T-helper 1 cell treated with Interleukin-12 subunit alpha and Interleukin-12 subunit beta and Interleukin-4 antibody, amounts not matched to agents 30 μg/mL and 1 μg/mL, for 36 hours (primary cell): Measurements from ENCODE around the gene FITM1.
"Not testable (repeated sequence)": the region's sequence is repeated elsewhere in the genome, so short reads cannot be mapped to it uniquely, and the experiment has no call there.

ENCODE experiments used
- H3K27ac Mint-ChIP-seq: one replicate; pipeline ENCODE4 v1.8.0; 2021; ENCODE audit warnings: mild to moderate bottlenecking, mixed read lengths
- H3K27me3 Mint-ChIP-seq: one replicate; pipeline ENCODE4 v1.8.0; 2021; ENCODE audit warnings: low read depth, mixed read lengths
- H3K36me3 Mint-ChIP-seq: one replicate; pipeline ENCODE4 v1.8.0; 2021; ENCODE audit warnings: low read depth, mixed read lengths
- H3K4me1 Mint-ChIP-seq: one replicate; pipeline ENCODE4 v1.8.0; 2021; ENCODE audit warnings: low read depth, mixed read lengths
- H3K4me3 Mint-ChIP-seq: one replicate; pipeline ENCODE4 v1.8.0; 2021; ENCODE audit warnings: mild to moderate bottlenecking, moderate library complexity, mixed read lengths
- H3K9me3 Mint-ChIP-seq: one replicate; pipeline ENCODE4 v1.8.0; 2021; ENCODE audit warnings: mixed read lengths

FITM1 gene

GRCh38 chr14:24105609-24106239, 24.7 kb upstream of the FITM1 start:
- H3K27ac Mint-ChIP-seq: peak overlapping the region; percentile 55
- H3K4me3 Mint-ChIP-seq, H3K9me3 Mint-ChIP-seq, H3K27me3 Mint-ChIP-seq: not testable (repeated sequence)
- H3K36me3 Mint-ChIP-seq: peaks cover 31% of the 10 kb centered on the region
- H3K4me1 Mint-ChIP-seq: peaks cover 23% of the 10 kb centered on the region

GRCh38 chr14:24106672-24107271, 23.7 kb upstream of the FITM1 start:
- H3K27me3 Mint-ChIP-seq: no peaks in the 10 kb centered on the region
- peaks cover 3% of the 10 kb centered on the region for H3K9me3 Mint-ChIP-seq
- no peak overlapping the region for H3K27ac Mint-ChIP-seq
- H3K36me3 Mint-ChIP-seq: peaks cover 31% of the 10 kb centered on the region
- H3K4me3 Mint-ChIP-seq: no peak overlapping the region
- H3K4me1 Mint-ChIP-seq: peaks cover 27% of the 10 kb centered on the region

- Mint-ChIP-seq H3K27me3 (no peaks in the 10 kb centered on the region), H3K36me3 (peaks cover 19% of the 10 kb centered on the region), H3K4me3 (peak overlapping the region; percentile 25), H3K4me1 (peaks cover 29% of the 10 kb centered on the region), H3K9me3 (peaks cover 3% of the 10 kb centered on the region), H3K27ac (peak overlapping the region; percentile 96)
These were observed 22.1 kb upstream of the FITM1 start for GRCh38 chr14:24108336-24108874.

- no peaks in the 10 kb centered on the region for H3K27me3 Mint-ChIP-seq
These were observed 20.4 kb upstream of the FITM1 start for GRCh38 chr14:24110060-24110459.

GRCh38 chr14:24110523-24110922, 19.9 kb upstream of the FITM1 start:
- no peak overlapping the region for H3K4me3 Mint-ChIP-seq
- peaks cover 10% of the 10 kb centered on the region for H3K36me3 Mint-ChIP-seq
- H3K27ac Mint-ChIP-seq: no peak overlapping the region
- no peaks in the 10 kb centered on the region for H3K27me3 Mint-ChIP-seq
- peaks cover 29% of the 10 kb centered on the region for H3K4me1 Mint-ChIP-seq
- H3K9me3 Mint-ChIP-seq: no peaks in the 10 kb centered on the region

More at GRCh38 chr14:24110060-24110459, 20.4 kb upstream of the FITM1 start:
- H3K4me3 Mint-ChIP-seq: no peak overlapping the region
- no peaks in the 10 kb centered on the region for H3K9me3 Mint-ChIP-seq
- peaks cover 8% of the 10 kb centered on the region for H3K36me3 Mint-ChIP-seq
- H3K4me1 Mint-ChIP-seq: peaks cover 29% of the 10 kb centered on the region
- no peak overlapping the region for H3K27ac Mint-ChIP-seq

- no peaks in the 10 kb centered on the region for H3K9me3 Mint-ChIP-seq
- peak overlapping the region; percentile 98 for H3K4me3 Mint-ChIP-seq
- H3K4me1 Mint-ChIP-seq: peaks cover 35% of the 10 kb centered on the region
- H3K27me3 Mint-ChIP-seq: no peaks in the 10 kb centered on the region
- peak overlapping the region; percentile 100 for H3K27ac Mint-ChIP-seq
- H3K36me3 Mint-ChIP-seq: peaks cover 26% of the 10 kb centered on the region
These were observed 17.1 kb upstream of the FITM1 start for GRCh38 chr14:24113379-24113800.

- H3K27me3 Mint-ChIP-seq: no peaks in the 10 kb centered on the region
- peak overlapping the region; percentile 100 for H3K27ac Mint-ChIP-seq
- peaks cover 32% of the 10 kb centered on the region for H3K4me1 Mint-ChIP-seq
- H3K36me3 Mint-ChIP-seq: peaks cover 31% of the 10 kb centered on the region
- H3K9me3 Mint-ChIP-seq: no peaks in the 10 kb centered on the region
- H3K4me3 Mint-ChIP-seq: peak overlapping the region; percentile 98
These were observed 16.5 kb upstream of the FITM1 start for GRCh38 chr14:24113801-24114531.

- no peaks in the 10 kb centered on the region for H3K9me3 Mint-ChIP-seq
- H3K36me3 Mint-ChIP-seq: peaks cover 38% of the 10 kb centered on the region
- H3K4me1 Mint-ChIP-seq: peaks cover 34% of the 10 kb centered on the region
- H3K27ac Mint-ChIP-seq: peak within 1 kb of the TSS; percentile 100
- no peaks in the 10 kb centered on the region for H3K27me3 Mint-ChIP-seq
- H3K4me3 Mint-ChIP-seq: peak within 1 kb of the TSS; percentile 98
These were observed 15.7 kb upstream of the FITM1 start, which contains the start of the genes DCAF11 and NRL for GRCh38 chr14:24114532-24115421. Gene DCAF11, plus strand, starts transcription at chr14:24114777. Its CDS starts 818 bp downstream, at chr14:24115595. Gene NRL, minus strand, starts transcription at chr14:24114949. Its CDS starts 32,101 bp downstream, at chr14:24082848.

GRCh38 chr14:24115422-24116127, 14.9 kb upstream of the FITM1 start:
- H3K9me3 Mint-ChIP-seq: no peaks in the 10 kb centered on the region
- H3K27ac Mint-ChIP-seq: peak overlapping the region; percentile 100
- peaks cover 39% of the 10 kb centered on the region for H3K36me3 Mint-ChIP-seq
- peaks cover 33% of the 10 kb centered on the region for H3K4me1 Mint-ChIP-seq
- no peaks in the 10 kb centered on the region for H3K27me3 Mint-ChIP-seq
- peak overlapping the region; percentile 98 for H3K4me3 Mint-ChIP-seq

- Mint-ChIP-seq H3K36me3 (peaks cover 45% of the 10 kb centered on the region), H3K4me3 (peak overlapping the region; percentile 98), H3K4me1 (peaks cover 27% of the 10 kb centered on the region), H3K9me3 (no peaks in the 10 kb centered on the region), H3K27me3 (no peaks in the 10 kb centered on the region), H3K27ac (peak overlapping the region; percentile 52)
These were observed 14.2 kb upstream of the FITM1 start for GRCh38 chr14:24116128-24116814.

GRCh38 chr14:24117179-24117578, 13.3 kb upstream of the FITM1 start:
- peaks cover 27% of the 10 kb centered on the region for H3K4me1 Mint-ChIP-seq
- H3K4me3 Mint-ChIP-seq: no peak overlapping the region
- H3K27ac Mint-ChIP-seq: no peak overlapping the region
- no peaks in the 10 kb centered on the region for H3K27me3 Mint-ChIP-seq
- H3K36me3 Mint-ChIP-seq: peaks cover 50% of the 10 kb centered on the region
- H3K9me3 Mint-ChIP-seq: no peaks in the 10 kb centered on the region

GRCh38 chr14:24119691-24120090, 10.8 kb upstream of the FITM1 start:
- Mint-ChIP-seq H3K27ac (no peak overlapping the region), H3K4me3 (no peak overlapping the region), H3K4me1 (peaks cover 29% of the 10 kb centered on the region), H3K9me3 (no peaks in the 10 kb centered on the region), H3K27me3 (no peaks in the 10 kb centered on the region), H3K36me3 (peaks cover 60% of the 10 kb centered on the region)

- Mint-ChIP-seq H3K9me3 (no peaks in the 10 kb centered on the region), H3K36me3 (peaks cover 55% of the 10 kb centered on the region), H3K4me3 (no peak overlapping the region), H3K27me3 (no peaks in the 10 kb centered on the region), H3K4me1 (peaks cover 24% of the 10 kb centered on the region), H3K27ac (no peak overlapping the region)
These were observed 9.2 kb upstream of the FITM1 start for GRCh38 chr14:24121210-24121609.
